Stimulated activated CD4-positive, alpha-beta T cell treated with anti-CD3 and anti-CD28 coated beads, Interleukin-2, amount 100 ng/mL, for 4 hours (primary cell): ENCODE data around the gene IGF2BP1.

Experiments used
- DNase-seq: peaks from one replicate; pipeline ENCODE4 v3.0.0-alpha.2; 2020; ENCODE audit warnings: low read depth

Gene IGF2BP1

DNA sequence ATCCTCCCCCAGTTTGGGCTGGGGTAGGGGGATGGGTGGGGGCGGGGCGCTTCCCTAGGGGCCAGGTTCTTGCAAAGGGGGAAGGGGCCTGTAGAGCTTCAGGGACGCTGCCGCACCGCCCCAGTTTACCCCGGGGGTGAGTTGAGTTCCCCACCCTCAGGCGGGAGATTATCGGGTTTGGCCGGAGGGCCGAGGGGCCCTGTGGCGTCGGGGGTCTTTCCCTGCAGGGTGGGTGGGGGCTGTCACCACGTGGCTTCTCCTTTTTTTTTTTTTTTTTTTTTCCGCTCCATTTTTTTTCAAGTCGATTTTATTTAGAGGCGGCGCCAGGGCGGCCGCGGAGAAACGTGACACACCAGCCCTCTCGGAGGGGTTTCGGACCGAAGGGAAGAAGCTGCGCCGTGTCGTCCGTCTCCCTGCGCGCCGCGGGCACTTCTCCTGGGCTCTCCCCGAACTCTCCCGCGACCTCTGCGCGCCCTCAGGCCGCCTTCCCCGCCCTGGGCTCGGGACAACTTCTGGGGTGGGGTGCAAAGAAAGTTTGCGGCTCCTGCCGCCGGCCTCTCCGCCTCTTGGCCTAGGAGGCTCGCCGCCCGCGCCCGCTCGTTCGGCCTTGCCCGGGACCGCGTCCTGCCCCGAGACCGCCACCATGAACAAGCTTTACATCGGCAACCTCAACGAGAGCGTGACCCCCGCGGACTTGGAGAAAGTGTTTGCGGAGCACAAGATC lies at the start of gene IGF2BP1:
IGF2BP1 (plus strand) TSS at position 283 of the 724 bp plus-strand sequence; CDS start at position 644, 361 bp downstream.
- no peak for DNase-seq

DNA sequence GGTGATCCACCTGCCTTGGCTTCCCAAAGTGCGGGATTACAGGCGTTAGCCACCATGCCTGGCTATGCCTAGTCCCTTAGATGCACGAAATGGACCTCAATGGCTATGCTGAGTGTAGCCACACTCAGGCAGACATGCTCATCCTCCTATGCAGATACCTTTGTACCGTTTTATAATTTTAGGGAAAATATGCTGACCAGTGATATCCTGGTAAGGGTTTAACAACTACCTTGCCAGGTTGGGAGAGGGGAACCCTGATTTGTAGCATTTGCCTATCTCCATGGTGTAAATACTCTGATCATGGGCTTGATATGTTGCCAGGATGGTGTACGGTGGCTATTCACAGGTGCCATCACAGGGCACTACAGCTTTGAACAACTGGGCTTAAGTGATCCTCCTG lies 45.6 kb upstream of the IGF2BP1 start:
- DNase-seq: no peak

DNA sequence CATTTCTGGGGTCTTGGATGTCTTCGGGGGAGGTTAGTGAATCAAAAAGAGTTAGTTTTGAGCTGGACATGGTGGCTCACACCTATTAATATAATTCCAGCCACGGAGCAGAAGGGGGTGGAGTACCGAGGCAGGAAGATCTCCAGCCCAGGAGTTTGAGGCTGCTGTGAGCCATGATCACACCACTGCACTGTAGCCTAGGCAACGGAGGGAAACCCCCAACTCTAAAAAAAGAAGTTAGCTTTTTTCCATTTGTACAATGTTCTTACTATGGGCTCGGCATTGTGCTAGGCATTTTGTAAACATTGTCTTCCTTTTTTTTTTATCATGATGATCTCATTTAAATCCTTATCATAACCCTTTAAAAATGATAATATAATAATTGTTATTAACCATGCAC lies 44.3 kb upstream of the IGF2BP1 start:
- no peak for DNase-seq

DNA sequence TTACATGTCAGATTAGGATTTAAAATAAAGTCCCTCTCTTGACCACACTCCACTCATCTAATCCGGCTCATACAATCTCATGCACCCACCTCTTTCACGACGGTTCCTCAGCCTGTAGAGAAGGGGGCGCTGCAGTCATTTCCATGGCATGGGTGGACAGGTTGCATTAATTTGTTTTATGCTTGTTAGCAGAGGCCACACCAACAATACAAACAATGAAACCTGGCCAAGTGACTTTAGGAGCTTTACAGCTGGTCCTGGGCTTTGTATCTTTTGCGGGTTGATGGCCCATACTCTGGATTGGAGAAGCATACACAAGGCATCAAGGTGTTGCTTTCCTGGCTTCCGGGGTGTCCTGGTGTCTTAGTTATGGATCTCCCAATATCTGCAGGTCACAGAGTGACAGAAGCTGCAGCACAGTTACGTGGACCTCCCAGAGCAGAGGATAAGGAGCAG lies 42.9 kb upstream of the IGF2BP1 start:
- DNase-seq: no peak

DNA sequence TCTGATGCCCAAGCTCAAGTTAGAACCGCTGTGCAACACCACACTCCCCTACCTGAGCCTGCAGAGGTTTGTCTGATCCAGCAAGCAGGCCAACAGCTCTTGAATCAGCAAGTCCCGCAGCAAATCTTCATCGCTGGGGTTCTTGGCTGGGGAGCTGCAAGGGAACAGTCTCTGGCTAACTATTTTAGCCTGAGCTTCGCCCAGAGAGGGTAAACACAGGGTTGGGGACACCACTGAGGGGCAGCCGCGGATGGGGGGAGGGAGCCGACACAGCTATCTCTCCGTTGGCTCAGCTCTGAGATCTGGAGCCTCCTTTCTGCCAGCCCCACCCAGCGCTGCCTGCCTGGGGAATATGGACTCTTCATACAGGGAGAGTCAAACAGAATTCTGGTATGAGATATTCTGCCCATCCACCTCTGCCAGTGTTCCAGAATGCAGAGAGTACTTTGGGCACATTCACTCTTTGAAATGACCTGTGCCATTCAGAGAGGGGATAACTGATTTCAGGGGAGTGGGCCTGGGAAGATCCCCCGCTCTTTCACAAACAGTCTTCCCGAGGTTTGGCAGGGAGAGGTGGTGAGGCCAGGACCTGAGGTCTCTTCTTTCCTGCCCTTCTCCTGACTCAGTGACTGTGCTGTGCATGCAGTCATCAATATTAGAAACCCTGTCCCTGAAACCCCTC lies 36.2 kb upstream of the IGF2BP1 start:
- no peak for DNase-seq

DNA sequence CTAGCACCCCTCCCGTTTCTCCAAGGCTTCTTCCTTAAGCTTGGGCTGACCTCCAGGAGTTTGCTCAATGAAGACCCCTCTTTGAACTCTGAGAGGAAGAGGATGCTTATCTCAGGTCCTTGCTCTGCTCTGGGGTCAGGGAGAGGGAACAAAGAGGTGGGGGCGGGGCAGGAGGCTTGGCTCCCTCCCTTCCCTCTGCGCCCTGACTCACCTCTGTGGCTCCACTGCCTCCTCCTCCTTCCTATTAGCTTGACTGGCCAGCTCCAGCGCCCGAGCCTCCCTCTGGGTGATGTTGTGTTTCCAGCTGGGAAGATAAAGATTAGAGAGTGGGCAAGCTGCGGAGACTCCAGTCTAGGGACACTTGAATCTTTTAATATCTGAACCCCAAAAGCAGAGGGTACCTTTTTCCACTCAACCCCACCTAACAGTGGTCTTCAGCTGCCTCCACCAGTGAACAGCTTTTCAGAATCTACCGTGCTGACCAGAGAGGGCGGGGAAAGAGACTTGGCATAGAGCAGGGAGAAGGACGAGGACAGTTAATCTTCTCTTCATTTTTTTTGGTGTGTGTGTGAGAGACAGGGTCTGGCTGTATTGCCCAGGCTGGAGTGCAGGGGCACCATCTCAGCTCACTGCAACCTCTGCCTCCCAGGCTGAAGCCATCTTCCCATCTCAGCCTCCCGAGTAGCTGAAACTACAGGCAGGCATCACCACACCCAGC lies 35.5 kb upstream of the IGF2BP1 start:
- DNase-seq: no peak

DNA sequence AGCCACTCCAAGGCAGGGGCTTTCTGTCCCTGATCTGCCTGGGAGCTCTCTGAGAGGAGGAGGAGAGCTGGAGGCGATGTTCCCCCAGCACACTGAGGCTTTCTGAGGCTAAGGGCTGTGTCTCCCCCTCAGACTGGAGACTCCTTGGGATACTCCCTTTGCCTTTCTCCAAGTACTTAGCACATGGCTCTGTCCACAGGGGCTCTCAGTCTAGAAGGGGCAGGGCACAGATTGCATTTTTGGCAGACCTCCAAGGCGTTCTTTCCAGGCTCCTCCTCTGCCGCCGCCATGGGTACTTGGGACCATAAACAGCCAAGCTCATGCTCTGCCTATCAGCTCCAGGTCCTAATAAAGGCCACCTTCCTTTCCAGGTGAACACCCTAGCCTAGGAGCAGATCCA lies 27.0 kb upstream of the IGF2BP1 start:
- DNase-seq: no peak

DNA sequence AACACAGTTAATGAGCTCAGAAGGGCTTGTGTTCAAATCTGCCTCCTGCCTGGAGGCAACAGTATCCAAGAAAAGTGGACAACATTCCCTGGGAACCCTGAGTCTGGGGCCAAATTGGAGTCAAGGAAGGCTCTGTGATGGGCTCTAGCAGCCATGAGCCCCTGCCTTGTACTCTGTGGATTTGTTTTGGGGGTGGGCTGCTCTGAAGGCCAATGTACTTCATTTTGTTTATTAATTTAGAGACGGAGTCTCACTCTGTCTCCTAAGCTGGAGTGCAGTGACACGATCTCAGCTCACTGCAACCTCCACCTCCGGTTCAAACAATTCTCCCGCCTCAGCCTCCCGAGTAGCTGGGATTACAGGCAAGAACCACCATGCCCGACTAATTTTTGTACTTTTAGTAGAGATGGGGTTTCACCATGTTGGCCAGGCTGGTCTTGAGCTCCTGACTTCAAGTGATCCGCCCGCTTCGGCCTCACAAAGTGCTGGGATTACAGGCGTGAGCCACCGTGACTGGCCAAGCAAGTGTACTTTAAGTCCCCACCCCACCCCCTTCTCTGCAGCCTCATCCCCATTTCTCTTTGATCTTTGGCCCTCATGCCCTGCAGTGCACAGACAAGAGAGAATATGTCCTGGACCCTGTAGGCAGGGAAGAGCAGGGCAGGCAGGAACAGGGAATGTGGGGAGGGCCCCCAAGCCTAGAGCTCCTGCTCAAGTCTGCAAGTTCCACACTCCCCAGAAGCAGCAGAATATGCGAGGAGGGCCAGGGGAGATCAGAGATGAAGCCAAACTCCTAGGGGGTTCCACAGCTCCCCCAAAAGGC lies 26.1 kb upstream of the IGF2BP1 start:
- DNase-seq: no peak

DNA sequence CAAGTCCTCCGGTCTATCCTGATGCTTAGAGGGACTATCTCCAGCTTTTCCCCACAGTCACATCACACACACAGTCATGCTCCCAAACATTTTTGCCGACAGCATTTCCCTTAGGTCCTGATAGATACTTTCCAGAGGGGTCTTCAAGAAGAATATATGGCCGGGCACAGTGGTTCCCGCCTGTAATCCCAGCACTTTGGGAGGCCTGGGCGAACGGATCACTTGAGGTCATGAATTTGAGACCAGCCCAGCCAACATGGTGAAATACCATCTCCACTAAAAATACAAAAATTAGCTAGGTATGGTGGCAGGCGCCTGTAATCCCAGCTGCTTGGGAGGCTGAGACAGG lies 24.5 kb upstream of the IGF2BP1 start:
- DNase-seq: no peak

DNA sequence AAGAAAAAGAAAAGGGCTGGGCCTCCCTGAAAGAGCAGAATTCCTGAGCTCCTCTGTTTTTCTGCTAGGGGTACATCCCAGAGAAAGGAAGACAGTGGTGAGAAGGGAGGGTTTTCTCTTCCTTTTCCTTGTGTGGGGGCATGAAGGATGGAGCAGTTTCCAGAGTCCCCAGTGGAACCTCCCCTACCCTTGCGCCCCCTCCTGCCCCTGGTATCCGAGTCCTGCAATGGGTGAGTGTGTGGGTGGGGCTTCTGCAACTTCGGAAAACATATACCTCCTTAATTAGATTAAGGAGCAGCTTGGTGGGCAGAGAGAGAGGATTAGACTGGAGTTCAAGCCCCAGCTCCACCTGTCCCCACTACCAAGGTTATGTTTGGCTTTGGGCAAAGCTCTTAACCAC lies 23.4 kb upstream of the IGF2BP1 start:
- no peak for DNase-seq

DNA sequence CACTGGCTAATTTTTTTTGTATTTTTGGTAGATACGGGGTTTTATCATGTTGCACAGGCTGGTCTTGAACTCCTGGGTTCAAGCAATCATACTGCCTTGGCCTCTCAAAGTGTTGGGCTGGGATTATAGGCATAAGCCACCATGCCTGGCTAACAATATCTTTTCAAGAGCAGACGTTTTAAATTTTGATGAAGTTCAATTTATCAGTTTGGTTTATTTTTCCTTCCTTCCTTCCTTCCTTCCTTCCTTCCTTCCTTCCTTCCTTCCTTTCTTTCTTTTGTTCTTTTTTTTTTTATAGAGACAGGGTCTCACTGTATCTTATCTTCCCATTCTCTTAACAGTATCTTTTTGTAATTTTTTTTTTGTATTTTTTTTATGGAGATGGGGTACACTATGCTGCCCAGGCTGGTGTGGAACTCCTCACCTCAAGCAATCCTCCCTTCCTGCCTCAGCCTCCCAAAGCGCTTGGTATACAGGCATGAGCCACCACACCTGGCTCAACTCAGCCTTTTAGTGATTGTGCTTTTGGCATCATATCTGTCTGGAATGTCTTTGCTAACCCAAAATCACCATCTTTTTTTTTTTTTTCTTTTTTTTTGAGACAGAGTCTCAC lies 15.2 kb upstream of the IGF2BP1 start:
- DNase-seq: no peak

DNA sequence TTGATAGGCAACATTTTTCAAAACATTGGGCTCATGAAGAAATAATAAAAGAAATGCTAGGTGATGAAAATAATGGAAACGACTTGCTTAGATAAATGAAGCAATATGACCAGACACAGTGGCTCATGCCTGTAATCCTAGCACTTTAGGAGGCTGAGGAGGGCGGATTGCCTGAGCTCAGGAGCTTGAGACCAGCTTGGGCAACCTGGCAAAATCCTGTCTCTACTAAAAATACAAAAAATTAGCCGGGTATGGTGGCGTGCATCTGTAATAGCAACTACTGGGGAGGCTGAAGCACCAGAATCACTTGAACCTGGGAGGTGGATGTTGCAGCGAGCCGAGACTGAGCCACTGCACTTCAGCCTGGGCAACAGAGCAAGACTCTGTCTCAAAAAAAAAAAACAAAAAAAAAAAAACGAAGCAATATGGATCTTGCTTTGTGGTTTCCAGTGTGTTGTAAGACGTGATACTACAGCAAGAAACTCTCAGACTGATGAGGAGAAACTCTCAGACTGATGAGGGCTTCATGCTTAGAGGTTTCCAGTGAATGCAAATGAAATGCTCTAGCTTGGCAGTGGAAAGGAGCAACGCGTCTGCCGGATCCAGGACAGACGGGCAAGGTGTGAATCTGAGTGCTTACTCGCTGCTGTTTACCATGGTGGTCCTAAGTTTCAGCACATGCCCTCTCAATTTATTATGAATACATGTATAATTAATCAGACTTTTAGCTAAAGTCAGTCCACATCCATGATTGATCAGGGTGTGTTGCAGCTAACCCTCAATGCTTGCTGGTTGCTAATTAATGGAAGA lies 11.5 kb upstream of the IGF2BP1 start:
- DNase-seq: no peak

DNA sequence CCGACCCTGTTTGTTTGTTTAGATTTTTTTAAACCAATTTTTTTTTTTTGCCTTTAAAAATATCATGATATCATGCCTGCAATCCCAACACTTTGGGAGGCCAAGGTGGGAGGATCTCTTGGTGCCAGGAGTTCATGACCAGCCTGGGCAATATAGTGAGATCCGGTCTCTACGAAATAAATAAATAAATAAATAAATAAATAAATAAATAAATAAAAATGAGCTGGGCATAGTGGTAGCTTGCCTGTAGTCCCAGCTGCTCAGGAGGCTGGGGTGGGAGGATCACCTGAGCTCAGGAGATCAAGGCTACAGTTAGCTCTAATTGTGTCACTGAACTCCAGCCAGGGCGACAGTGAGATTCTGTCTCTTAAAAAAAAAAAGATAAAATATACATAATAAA lies 8.1 kb upstream of the IGF2BP1 start:
- DNase-seq: no peak

DNA sequence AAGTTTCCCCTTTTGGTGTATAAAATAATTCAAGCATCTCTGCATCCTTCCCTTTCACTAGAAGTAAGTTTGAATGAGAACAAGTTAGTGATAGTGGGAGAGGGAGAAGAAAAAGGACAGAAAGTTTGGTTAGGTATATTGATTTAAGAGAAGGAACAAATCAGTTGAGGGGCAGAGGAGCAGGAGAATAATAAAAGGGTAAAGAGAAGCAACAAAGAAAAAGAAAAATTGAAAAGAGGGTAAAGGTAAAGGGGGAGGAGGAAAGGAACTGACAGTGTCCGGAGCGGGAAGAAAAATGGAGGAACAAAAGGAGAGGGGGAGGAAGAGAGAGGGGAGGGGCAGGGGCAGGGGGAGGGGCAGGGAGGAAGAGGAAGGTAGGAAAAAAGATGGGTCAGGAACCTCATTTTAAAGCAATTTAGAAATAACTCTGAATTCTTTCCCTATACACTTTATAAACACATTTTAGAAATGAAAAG lies 6.3 kb upstream of the IGF2BP1 start:
- no peak for DNase-seq

DNA sequence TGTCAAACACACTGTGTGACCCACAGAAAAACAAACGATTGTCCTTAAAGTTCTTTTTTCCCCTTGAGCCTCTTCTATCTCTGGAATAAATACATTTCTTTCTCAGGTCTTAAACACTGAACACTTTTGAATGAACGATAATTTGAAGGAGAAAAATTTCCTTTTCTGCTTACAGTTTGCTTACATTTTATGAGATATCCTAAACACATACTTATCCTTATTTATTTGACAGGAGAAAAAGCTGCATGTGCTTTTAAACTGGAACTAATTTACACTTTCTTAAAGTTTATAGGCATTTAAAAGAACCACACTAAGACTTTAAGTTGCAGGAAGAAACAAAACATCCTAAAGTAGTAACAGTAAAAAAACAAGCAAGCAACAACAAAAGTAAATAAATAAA lies 4.7 kb upstream of the IGF2BP1 start:
- DNase-seq: no peak

DNA sequence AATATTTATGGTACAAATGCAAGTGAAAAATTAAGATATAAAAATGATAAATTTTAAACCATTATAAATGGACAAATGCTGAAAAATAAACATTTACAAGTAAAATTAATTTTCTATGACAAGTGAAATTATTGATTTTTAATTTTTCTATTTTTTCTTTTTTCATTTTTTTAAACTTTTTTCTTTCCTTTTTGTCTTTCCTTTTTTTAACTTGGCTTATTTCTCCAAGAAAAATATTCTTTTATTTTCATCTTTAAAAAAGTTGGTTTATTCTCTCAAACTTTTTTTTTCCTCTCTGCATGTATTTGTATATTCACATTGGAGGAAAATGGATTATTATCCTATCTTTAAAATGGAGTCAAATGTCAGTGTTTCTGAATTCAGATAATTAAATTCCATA lies 3.9 kb upstream of the IGF2BP1 start:
- DNase-seq: no peak

DNA sequence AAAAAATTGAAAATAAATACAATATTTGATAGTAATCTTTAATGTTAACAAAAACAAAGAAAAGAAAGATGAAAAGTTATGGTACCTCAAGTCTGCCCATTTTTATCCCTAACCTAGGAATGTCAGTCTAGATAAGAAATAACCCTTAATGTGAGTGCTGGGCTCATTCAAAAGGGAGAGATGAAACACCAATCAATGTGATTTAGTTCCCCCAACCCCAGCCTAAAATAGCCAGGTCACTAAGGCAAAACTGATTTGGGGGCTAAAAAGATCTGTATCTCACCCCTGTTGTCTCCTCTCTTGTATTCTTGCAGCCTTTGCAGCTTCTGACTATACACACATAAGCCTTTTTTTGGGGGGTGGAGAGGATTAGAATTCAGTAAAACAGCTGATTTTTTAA lies 3.2 kb upstream of the IGF2BP1 start:
- DNase-seq: no peak

DNA sequence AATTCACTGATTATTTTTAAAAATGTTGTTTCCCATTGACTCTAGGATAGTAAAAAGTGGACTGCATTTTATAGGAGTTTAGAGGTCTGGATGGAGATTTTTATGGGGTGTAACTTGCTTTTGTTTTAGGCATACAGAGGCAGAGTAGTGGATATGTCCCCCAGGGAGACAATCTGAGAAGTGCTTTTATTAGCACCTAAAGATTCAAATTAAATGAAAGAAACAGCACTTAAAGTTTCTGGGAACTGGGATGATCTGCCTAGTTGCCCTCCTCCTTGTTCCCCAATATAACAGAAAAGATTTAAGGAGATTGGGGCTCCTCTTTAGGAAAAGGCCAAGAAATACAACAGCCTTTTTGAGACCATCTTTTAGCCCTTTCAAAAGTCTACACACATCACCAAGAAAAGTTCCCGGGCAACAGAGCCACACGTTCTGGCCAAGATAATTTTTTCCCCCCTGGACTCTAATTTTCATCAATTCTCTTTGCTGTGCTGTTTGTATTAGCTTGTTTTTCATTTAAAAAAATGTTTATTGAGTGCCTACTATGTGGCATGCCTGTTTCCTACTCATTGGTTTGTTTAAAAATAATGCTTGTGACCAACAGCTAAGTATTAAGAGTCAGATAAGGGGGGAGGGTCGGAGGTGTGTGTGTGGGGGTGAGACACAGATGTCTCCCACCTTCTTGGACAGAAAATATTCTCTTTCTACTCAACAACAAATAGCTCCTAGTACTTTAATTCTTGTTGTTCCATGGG lies 2.5 kb upstream of the IGF2BP1 start:
- no peak for DNase-seq

DNA sequence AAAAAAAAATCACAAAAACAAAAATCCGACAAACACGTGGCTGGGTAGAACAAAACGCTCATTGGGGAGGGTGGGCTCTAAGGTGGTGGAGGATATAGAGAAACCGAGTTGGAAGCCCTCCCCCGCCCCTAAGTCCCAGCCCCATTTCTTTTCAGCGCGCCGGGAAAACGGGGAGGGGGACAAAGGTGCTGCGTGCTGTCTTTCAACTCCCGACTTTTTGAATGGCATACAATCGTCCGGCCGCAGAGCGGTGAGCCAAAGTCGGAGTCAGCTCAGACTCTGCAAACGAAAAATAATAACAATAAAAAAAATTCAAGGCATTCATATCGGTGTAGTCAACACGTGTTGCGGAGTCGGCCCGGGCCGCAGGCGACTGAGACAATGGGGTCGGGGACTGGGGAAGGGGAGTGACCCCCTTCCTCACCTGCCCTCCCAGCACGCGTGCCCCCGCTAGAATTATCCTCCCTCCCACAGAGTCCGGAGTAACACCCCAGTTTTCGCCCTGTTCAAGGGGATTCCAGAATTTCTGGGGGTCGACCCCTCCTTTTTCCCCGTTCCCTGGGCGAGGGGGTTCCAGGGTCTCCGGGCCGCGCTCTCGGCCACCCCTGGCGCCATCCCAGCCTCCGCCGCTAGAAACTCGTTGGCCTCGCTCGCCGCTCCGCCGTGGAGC lies 1.7 kb upstream of the IGF2BP1 start:
- DNase-seq: no peak
